ENCODE results near the gene CAVIN4. TPM values are rescaled to one million over a fixed set of nuclear protein-coding genes. Genes with fewer than 3 reads are reported as not detected.

Gene CAVIN4, protein sequence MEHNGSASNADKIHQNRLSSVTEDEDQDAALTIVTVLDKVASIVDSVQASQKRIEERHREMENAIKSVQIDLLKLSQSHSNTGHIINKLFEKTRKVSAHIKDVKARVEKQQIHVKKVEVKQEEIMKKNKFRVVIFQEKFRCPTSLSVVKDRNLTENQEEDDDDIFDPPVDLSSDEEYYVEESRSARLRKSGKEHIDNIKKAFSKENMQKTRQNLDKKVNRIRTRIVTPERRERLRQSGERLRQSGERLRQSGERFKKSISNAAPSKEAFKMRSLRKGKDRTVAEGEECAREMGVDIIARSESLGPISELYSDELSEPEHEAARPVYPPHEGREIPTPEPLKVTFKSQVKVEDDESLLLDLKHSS
- total RNA-seq (2.5 and 3.1 TPM in 2 replicates), polyA plus RNA-seq (0.43 and 0.61 TPM in 2 replicates), polyA minus RNA-seq (1.4 and 1.7 TPM in 2 replicates), Bru-seq, nascent RNA (percentile 79 among the genes with signal in this experiment), BruChase-seq, experiment 1, labeled RNA remaining after a 6-hour chase (percentile 84 among the genes with signal in this experiment), BruChase-seq, experiment 2, labeled RNA remaining after a 2-hour chase (percentile 87 among the genes with signal in this experiment)
- polyA plus RNA-seq (2011; cell fraction: cytosol; rRNA removed), result 0.65 and 0.66 TPM in 2 replicates
- 4.5 and 5.6 TPM in 2 replicates for polyA plus RNA-seq (2011; cell fraction: nucleus; rRNA removed)
- polyA plus RNA-seq (2012), result 1.2 and 1.5 TPM in 2 replicates
- not detected for polyA minus RNA-seq (2011; cell fraction: cytosol; rRNA and poly(A)+ RNA removed)
- polyA minus RNA-seq (2011; cell fraction: nucleus; rRNA and poly(A)+ RNA removed), result 5.5 and 6.3 TPM in 2 replicates
- long read RNA-seq, result 0 reads

DNA sequence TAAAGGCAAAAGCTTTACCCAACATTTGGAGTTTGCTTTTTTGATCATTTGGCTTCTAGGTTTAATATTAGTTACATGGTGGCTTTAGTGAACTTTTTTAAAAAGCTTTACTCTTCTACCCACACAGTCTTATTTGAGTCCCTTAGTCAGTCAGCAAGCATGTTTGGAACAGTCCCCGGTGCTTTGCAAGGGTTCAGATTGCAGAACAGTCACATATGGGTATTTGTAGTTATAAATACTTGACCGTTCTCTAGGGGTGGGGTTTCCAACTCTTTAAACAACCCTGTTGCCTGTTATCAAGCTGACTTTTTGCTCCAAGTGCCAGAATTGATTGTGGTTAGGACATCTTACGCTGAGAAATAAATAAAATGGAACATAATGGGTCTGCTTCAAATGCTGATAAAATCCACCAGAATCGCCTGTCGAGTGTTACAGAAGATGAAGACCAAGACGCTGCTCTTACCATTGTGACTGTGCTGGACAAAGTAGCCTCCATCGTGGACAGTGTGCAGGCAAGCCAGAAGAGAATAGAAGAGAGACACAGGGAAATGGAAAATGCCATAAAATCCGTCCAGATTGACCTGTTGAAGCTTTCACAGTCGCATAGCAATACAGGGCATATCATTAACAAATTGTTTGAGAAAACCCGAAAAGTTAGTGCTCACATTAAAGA, at the start of gene CAVIN4:
Gene CAVIN4 (plus strand): TSS at position 304 of the 673 bp plus-strand sequence. CDS start 65 bp downstream, at position 369.
- no peaks in the 10 kb centered on the region for H3K79me2 ChIP-seq (ENCODE audit: control insufficient read depth, insufficient read depth, low read length)
- TF ChIP-seq GATA2 (IDR thresholded peaks at IDR 0.05; ENCODE audit: insufficient read depth, insufficient read length, low read depth, low read length) (no peak), JUN (IDR thresholded peaks at IDR 0.05; ENCODE audit: borderline replicate concordance, insufficient read depth, insufficient read length, low read depth) (no peak), MYC (IDR thresholded peaks at IDR 0.05; ENCODE audit: low read depth, low read length) (no peak), FOS (IDR thresholded peaks at IDR 0.05; ENCODE audit: borderline replicate concordance, insufficient read depth, low read length) (no peak), POLR2A (IDR thresholded peaks at IDR 0.05; ENCODE audit: low read depth, low read length) (no peak), EZH2 (IDR thresholded peaks at IDR 0.05; ENCODE audit: borderline replicate concordance, low read depth, low read length, severe bottlenecking) (no peak), POLR2AphosphoS5 (IDR thresholded peaks at IDR 0.05; ENCODE audit: insufficient read depth, low read depth, low read length) (no peak)
- TF ChIP-seq, protein P1, sequence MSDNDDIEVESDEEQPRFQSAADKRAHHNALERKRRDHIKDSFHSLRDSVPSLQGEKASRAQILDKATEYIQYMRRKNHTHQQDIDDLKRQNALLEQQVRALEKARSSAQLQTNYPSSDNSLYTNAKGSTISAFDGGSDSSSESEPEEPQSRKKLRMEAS (IDR thresholded peaks at IDR 0.05; ENCODE audit: insufficient read depth, insufficient read length), result no peak
- TF ChIP-seq, protein P2, sequence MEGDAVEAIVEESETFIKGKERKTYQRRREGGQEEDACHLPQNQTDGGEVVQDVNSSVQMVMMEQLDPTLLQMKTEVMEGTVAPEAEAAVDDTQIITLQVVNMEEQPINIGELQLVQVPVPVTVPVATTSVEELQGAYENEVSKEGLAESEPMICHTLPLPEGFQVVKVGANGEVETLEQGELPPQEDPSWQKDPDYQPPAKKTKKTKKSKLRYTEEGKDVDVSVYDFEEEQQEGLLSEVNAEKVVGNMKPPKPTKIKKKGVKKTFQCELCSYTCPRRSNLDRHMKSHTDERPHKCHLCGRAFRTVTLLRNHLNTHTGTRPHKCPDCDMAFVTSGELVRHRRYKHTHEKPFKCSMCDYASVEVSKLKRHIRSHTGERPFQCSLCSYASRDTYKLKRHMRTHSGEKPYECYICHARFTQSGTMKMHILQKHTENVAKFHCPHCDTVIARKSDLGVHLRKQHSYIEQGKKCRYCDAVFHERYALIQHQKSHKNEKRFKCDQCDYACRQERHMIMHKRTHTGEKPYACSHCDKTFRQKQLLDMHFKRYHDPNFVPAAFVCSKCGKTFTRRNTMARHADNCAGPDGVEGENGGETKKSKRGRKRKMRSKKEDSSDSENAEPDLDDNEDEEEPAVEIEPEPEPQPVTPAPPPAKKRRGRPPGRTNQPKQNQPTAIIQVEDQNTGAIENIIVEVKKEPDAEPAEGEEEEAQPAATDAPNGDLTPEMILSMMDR (IDR thresholded peaks at IDR 0.05; ENCODE audit: extremely low read depth in 1 of 2, insufficient read depth in 1 of 2, low read depth in 1 of 2, low read length in 2 of 2), result no peak
- no peaks in the 10 kb centered on the region for H3K9me1 ChIP-seq (replicated peaks; ENCODE audit: control insufficient read depth, extremely low read depth, insufficient read depth, low read length)
- DNase-seq (ENCODE audit: low read depth, low spot score) (no peak), FAIRE-seq (no peak)
- BruUV-seq (replicated peaks), result no TSS peak
- POLR2A ChIA-PET, result interaction anchor here (0.6 kb wide), 1 partner anchor 1355 kb away, joined by 6 read pairs; no protein-coding TSS in a partner anchor
- CTCF ChIA-PET, result interaction anchor here (0.6 to 1.6 kb wide), 4 partner anchors 9 to 61 kb away, joined by 3 to 4 read pairs (median 3); no protein-coding TSS in a partner anchor
- no peak within 1 kb of the TSS for H3K4me3 ChIP-seq (replicated peaks in 1 of 3; ENCODE audit: insufficient read depth in 1 of 3, low read depth in 1 of 3, low read length in 3 of 3)
- intact Hi-C loops (cut with micrococcal nuclease) (no loop called here), dilution Hi-C loops (cut with MboI; ENCODE audit: extremely low pct_ligation_motif_present, low sequenced_read_pairs) (no loop called here)
- H3K4me2 ChIP-seq (ENCODE audit: insufficient read depth, low read length), result peak within 1 kb of the TSS; percentile 36
- no peaks in the 10 kb centered on the region for H3K36me3 ChIP-seq (ENCODE audit: control insufficient read depth in 2 of 2, extremely low read depth in 1 of 2, insufficient read depth in 2 of 2, low read length in 2 of 2)
- peaks cover 4% of the 10 kb centered on the region for H3K4me1 ChIP-seq (ENCODE audit: control insufficient read depth, extremely low read depth, insufficient read depth, low read length)
- no peak within 1 kb of the TSS for H2AFZ ChIP-seq (ENCODE audit: low read depth, low read length)
- no peaks in the 10 kb centered on the region for H3K27me3 ChIP-seq (ENCODE audit: control insufficient read depth in 2 of 2, insufficient read depth in 2 of 2, low read length in 2 of 2)
- H3K9me3 ChIP-seq (replicated peaks; ENCODE audit: control insufficient read depth, insufficient read depth, low read length), result no peaks in the 10 kb centered on the region
- H3K9ac ChIP-seq (replicated peaks; ENCODE audit: extremely low read depth, insufficient read depth, low read length), result no peak within 1 kb of the TSS
- no peaks in the 10 kb centered on the region for H4K20me1 ChIP-seq (replicated peaks; ENCODE audit: control insufficient read depth, extremely low read depth, insufficient read depth, low read length)
- H3K27ac ChIP-seq (ENCODE audit: insufficient read depth, low read depth, low read length), result no peak within 1 kb of the TSS
